ENCODE data around the gene DAND5.

Gene DAND5

DNA sequence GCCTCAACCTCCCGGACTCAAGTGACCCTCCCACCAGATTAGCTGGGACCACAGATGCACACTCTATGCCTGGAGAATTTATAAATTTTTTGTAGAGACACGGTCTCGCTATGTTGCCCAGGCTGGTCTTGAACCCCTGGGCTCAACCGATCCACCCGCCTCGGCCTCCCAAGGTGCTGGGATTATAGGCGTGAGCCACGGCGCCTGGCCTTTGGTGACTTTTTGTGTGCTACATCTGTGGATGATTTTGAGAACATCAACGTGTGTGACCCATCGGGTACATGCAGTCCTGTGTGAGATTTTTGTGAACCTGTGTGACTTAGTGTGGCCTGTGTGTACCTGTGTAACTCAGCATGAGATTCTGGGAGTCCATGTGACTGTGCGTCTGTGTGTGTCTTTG is 17.4 kb downstream of the DAND5 start:
- H3K9me3 ChIP-seq (ENCODE audit: control insufficient read depth, insufficient read depth, low read length) = peaks cover 2% of the 10 kb centered on the region; the same call in 1 of the 2 replicates
- no peaks in the 10 kb centered on the region for H3K79me2 ChIP-seq (ENCODE audit: control insufficient read depth, low read length)
- peaks cover 24% of the 10 kb centered on the region for H3K27me3 ChIP-seq (ENCODE audit: control insufficient read depth, low read length)
- H3K9me2 ChIP-seq (replicated peaks; ENCODE audit: control insufficient read depth, low read length) = no peaks in the 10 kb centered on the region
- no peak overlapping the region for H3K4me2 ChIP-seq (ENCODE audit: low read length)
- peaks cover 4% of the 10 kb centered on the region for H3K4me1 ChIP-seq (ENCODE audit: control insufficient read depth, low read length)
- no peaks in the 10 kb centered on the region for H4K20me1 ChIP-seq (ENCODE audit: control insufficient read depth, insufficient read depth, low read depth, low read length)
- TF ChIP-seq EZH2phosphoT487 (IDR thresholded peaks at IDR 0.05; ENCODE audit: borderline replicate concordance, low read length) = no peak
- no peaks in the 10 kb centered on the region for H3K36me3 ChIP-seq (ENCODE audit: control insufficient read depth, low read length)
- no peak overlapping the region for H3K4me3 ChIP-seq (ENCODE audit: low read length)
- H3F3A ChIP-seq (ENCODE audit: control insufficient read depth, insufficient read depth) = no peaks in the 10 kb centered on the region
- H3K27ac ChIP-seq (ENCODE audit: low read depth, low read length) = no peak overlapping the region

DNA sequence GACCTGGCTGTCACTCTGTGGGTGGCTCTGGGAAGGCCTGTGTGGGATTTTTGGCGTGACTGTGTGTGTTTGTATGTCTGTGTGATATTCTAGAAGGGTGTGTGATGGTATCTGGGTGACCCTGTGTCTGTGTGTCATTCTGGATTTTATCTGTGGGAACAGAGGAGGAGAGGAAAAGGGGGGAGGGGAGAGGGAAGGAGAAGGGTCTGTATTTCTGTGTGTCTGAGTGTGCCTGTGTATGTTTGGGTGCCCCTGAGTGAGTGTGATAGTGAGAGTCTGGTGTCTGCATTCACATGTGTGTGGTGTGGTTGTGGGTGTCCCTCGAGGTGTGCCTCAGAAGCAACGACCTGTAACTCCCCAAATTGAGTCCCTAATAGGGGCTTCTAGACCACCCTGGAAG is 17.8 kb downstream of the DAND5 start:
- Histone ChIP-seq H3K9me2 (replicated peaks; ENCODE audit: control insufficient read depth, low read length) (no peaks in the 10 kb centered on the region), H3K79me2 (ENCODE audit: control insufficient read depth, low read length) (no peaks in the 10 kb centered on the region), H3K36me3 (ENCODE audit: control insufficient read depth, low read length) (no peaks in the 10 kb centered on the region), H3F3A (ENCODE audit: control insufficient read depth, insufficient read depth) (no peaks in the 10 kb centered on the region), H4K20me1 (ENCODE audit: control insufficient read depth, insufficient read depth, low read depth, low read length) (no peaks in the 10 kb centered on the region), H3K4me2 (ENCODE audit: low read length) (no peak overlapping the region), H3K4me3 (ENCODE audit: low read length) (no peak overlapping the region), H3K4me1 (ENCODE audit: control insufficient read depth, low read length) (peaks cover 4% of the 10 kb centered on the region), H3K27me3 (ENCODE audit: control insufficient read depth, low read length) (peaks cover 23% of the 10 kb centered on the region), H3K9me3 (ENCODE audit: control insufficient read depth, insufficient read depth, low read length) (peaks cover 2% of the 10 kb centered on the region; the same call in 1 of the 2 replicates), H3K27ac (ENCODE audit: low read depth, low read length) (no peak overlapping the region)
- TF ChIP-seq, protein P1, sequence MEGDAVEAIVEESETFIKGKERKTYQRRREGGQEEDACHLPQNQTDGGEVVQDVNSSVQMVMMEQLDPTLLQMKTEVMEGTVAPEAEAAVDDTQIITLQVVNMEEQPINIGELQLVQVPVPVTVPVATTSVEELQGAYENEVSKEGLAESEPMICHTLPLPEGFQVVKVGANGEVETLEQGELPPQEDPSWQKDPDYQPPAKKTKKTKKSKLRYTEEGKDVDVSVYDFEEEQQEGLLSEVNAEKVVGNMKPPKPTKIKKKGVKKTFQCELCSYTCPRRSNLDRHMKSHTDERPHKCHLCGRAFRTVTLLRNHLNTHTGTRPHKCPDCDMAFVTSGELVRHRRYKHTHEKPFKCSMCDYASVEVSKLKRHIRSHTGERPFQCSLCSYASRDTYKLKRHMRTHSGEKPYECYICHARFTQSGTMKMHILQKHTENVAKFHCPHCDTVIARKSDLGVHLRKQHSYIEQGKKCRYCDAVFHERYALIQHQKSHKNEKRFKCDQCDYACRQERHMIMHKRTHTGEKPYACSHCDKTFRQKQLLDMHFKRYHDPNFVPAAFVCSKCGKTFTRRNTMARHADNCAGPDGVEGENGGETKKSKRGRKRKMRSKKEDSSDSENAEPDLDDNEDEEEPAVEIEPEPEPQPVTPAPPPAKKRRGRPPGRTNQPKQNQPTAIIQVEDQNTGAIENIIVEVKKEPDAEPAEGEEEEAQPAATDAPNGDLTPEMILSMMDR (IDR thresholded peaks at IDR 0.05; ENCODE audit: low read depth, low read length, poor library complexity, severe bottlenecking) = no peak
- TF ChIP-seq EZH2phosphoT487 (IDR thresholded peaks at IDR 0.05; ENCODE audit: borderline replicate concordance, low read length) = no peak

DNA sequence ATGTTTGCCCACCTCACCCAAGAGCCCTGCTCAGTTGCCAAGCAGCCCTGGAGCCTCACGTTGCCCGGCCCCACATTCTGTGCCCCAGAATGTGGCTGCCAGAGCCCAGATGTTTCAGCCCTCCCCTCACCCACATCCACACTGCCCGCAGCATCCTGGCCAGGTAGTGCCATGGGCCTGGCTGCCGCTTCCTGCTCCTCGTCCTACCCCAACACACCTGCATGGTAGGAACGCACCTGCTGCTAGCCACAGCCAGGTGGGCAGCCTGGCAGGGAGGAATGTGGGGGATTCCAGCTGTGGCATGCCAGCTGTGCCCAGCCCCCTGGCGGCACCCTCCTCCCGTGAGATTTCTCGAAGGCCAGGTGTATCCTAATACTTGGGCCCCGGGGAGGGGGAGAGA is 18.4 kb downstream of the DAND5 start:
- H3K79me2 ChIP-seq (ENCODE audit: control insufficient read depth, low read length) = no peaks in the 10 kb centered on the region
- no peaks in the 10 kb centered on the region for H3K9me2 ChIP-seq (replicated peaks; ENCODE audit: control insufficient read depth, low read length)
- TF ChIP-seq, protein P1 (IDR thresholded peaks at IDR 0.05; ENCODE audit: low read depth, low read length, poor library complexity, severe bottlenecking) = no peak
- TF ChIP-seq EZH2phosphoT487 (IDR thresholded peaks at IDR 0.05; ENCODE audit: borderline replicate concordance, low read length) = no peak
- peaks cover 2% of the 10 kb centered on the region; the same call in 1 of the 2 replicates for H3K9me3 ChIP-seq (ENCODE audit: control insufficient read depth, insufficient read depth, low read length)
- H3K4me3 ChIP-seq (ENCODE audit: low read length) = no peak overlapping the region
- no peaks in the 10 kb centered on the region for H4K20me1 ChIP-seq (ENCODE audit: control insufficient read depth, insufficient read depth, low read depth, low read length)
- H3K4me1 ChIP-seq (ENCODE audit: control insufficient read depth, low read length) = peaks cover 4% of the 10 kb centered on the region
- H3K27ac ChIP-seq (ENCODE audit: low read depth, low read length) = no peak overlapping the region
- H3F3A ChIP-seq (ENCODE audit: control insufficient read depth, insufficient read depth) = no peaks in the 10 kb centered on the region
- peaks cover 18% of the 10 kb centered on the region for H3K27me3 ChIP-seq (ENCODE audit: control insufficient read depth, low read length)
- H3K36me3 ChIP-seq (ENCODE audit: control insufficient read depth, low read length) = no peaks in the 10 kb centered on the region
- no peak overlapping the region for H3K4me2 ChIP-seq (ENCODE audit: low read length)

DNA sequence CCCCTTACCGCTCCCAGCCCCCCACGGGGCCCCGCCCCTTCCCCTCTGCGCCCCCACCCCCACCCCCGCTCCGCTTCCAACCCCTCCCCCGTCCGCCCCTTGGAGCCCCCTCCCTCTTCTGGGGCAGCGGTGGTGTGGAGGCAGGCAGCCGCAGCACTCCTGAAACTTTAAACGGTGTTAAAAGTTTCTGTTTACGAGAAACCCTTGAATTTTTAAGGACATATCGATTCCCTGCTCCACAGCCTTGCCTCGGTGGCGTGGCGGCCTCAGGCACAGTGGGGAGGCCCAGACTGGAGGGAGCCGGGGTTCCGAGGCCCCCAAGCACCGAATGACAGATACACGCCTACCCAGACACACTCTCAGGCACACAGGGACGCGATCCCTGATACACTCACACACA is 21.1 kb downstream of the DAND5 start:
- Histone ChIP-seq H3K9me3 (ENCODE audit: control insufficient read depth, insufficient read depth, low read length) (peaks cover 2% of the 10 kb centered on the region; the same call in 1 of the 2 replicates), H4K20me1 (ENCODE audit: control insufficient read depth, insufficient read depth, low read depth, low read length) (no peaks in the 10 kb centered on the region), H3K79me2 (ENCODE audit: control insufficient read depth, low read length) (no peaks in the 10 kb centered on the region), H3K27ac (ENCODE audit: low read depth, low read length) (no peak overlapping the region), H3F3A (ENCODE audit: control insufficient read depth, insufficient read depth) (no peaks in the 10 kb centered on the region), H3K36me3 (ENCODE audit: control insufficient read depth, low read length) (no peaks in the 10 kb centered on the region), H3K4me3 (ENCODE audit: low read length) (no peak overlapping the region), H3K4me1 (ENCODE audit: control insufficient read depth, low read length) (no peaks in the 10 kb centered on the region), H3K27me3 (ENCODE audit: control insufficient read depth, low read length) (peaks cover 18% of the 10 kb centered on the region), H3K4me2 (ENCODE audit: low read length) (no peak overlapping the region), H3K9me2 (replicated peaks; ENCODE audit: control insufficient read depth, low read length) (no peaks in the 10 kb centered on the region)
- TF ChIP-seq EZH2phosphoT487 (IDR thresholded peaks at IDR 0.05; ENCODE audit: borderline replicate concordance, low read length) = no peak
- TF ChIP-seq, protein P1 (IDR thresholded peaks at IDR 0.05; ENCODE audit: low read depth, low read length, poor library complexity, severe bottlenecking) = no peak
